K562 (cell line): Measurements from ENCODE around the gene ANKRD49. TPM values are rescaled to one million over a fixed set of nuclear protein-coding genes. Genes with fewer than 3 reads are reported as not detected.
A peak's percentile ranks its signal among the peaks of the same experiment; 100 is the strongest.

Source experiments
- ARID4B ChIP-seq: sonication (generic); formaldehyde crosslinking; IDR thresholded peaks from 2 replicates; pipeline ENCODE4 v1.8.0; 2022; ENCODE audit warnings: mild to moderate bottlenecking, missing genetic modification reagents
- EWSR1 ChIP-seq: fragments of 450-650 bp; IDR thresholded peaks from 2 replicates; pipeline ENCODE4 v1.6.1; 2018; ENCODE audit warnings: borderline replicate concordance, mild to moderate bottlenecking, low read depth, moderate library complexity; ENCODE audit not compliant: partially characterized antibody
- HDAC1 ChIP-seq, 2 experiments: fragments of 450-650 bp; IDR thresholded peaks; 2 replicates each; pipeline ENCODE4 v1.6.1; 2016 to 2017; ENCODE audit warnings: inconsistent platforms in 1 of 2, mild to moderate bottlenecking in 1 of 2, moderate library complexity in 1 of 2
- KLF1 ChIP-seq: fragments of 450-650 bp; IDR thresholded peaks from 2 replicates; pipeline ENCODE4 v1.6.1; 2016; ENCODE audit warnings: missing genetic modification characterization, missing compliant biosample characterization
- NKRF ChIP-seq: fragments of 450-650 bp; IDR thresholded peaks from 2 replicates; pipeline ENCODE4 v1.6.1; 2016; ENCODE audit warnings: borderline replicate concordance
- PYGO2 ChIP-seq: fragments of 450-650 bp; IDR thresholded peaks from 2 replicates; pipeline ENCODE4 v1.6.1; 2016; ENCODE audit warnings: mild to moderate bottlenecking, missing genetic modification characterization, moderate library complexity, missing compliant biosample characterization
- ZBTB40 ChIP-seq, 2 experiments: fragments of 450-650 bp in 1 of 2; sonication (generic) in 1 of 2; formaldehyde crosslinking in 1 of 2; IDR thresholded peaks; 2 replicates each; pipeline versions ENCODE4 v1.7.1 to v1.9.0; 2016 to 2022; ENCODE audit warnings: inconsistent platforms in 1 of 2, mild to moderate bottlenecking in 1 of 2, missing genetic modification reagents in 1 of 2
- polyA plus RNA-seq, 8 experiments: library from polyadenylated mRNA; depleted of rRNA in 4 of 8; stranded (reverse) in 5 of 8; unstranded in 3 of 8; fragments of >200 nt; fragmentation: Nextera tagmentation in 2 of 8; fragmentation: Illumina TruSeq in 1 of 8; extraction: Ambion mirVana in 2 of 8; extraction: Trizol in 1 of 8; gene quantifications; 2 replicates each; pipeline versions ENCODE4 v1.2.1 to v1.2.3, GENCODE V29; 2011 to 2014; ENCODE audit warnings: inconsistent platforms in 1 of 8, missing spikeins in 1 of 8
- total RNA-seq, 7 experiments: library from RNA; depleted of rRNA in 6 of 7; stranded (reverse); fragments of >200 nt in 6 of 7; fragmentation: Illumina TruSeq in 2 of 7; extraction: Trizol in 2 of 7; gene quantifications; 2 replicates each; pipeline versions ENCODE4 v1.2.1 to v1.2.3, GENCODE V29; 2011 to 2021; ENCODE audit warnings: low replicate concordance in 1 of 7

The ANKRD49 gene
- total and polyA plus RNA-seq, 9 of the 15 experiments (the other 6 are each of a cell fraction or from before 2014, with no cell fraction given): 13.4 to 43.5 (median 30.6) TPM

GRCh38 chr11:94511932-94512781 is 18.4 kb downstream of the ANKRD49 start, which contains the start of gene C11orf97 (continued):
- TF ChIP-seq NKRF (peak; percentile 42; the same call in 1 of the 2 replicates), ZBTB40 (IDR thresholded peaks at IDR 0.05) (no peak), ZBTB40 (CRISPR knock-in tag; IDR thresholded peaks at IDR 0.05) (no peak), HDAC1 (IDR thresholded peaks at IDR 0.05) (peak in 1 of 2 experiments; percentile 39; a peak in 1 of 4 replicates), KLF1 (no peak), ARID4B (CRISPR knock-in tag) (peak; percentile 46; the same call in 1 of the 2 replicates), EWSR1 (no peak), PYGO2 (tag) (no peak)
